GM12878 (cell line): Measurements from ENCODE around the gene CST8. TPM values are rescaled to one million over a fixed set of nuclear protein-coding genes. Genes with fewer than 3 reads are reported as not detected.
A peak's percentile ranks its signal among the peaks of the same experiment; 100 is the strongest.

Source experiments
- ATAC-seq: fragments of 200-7000 bp; cut with Tn5 transposase; 3 replicates; pipeline ENCODE4 v1.9.1; 2020; ENCODE audit warnings: mild to moderate bottlenecking, moderate library complexity
- BruUV-seq: library from RNA; stranded (reverse); fragments of 400-500 nt; replicated peaks from 2 replicates; lab custom pipeline; 2021; lab: Mats Ljungman, UMichigan
- CTCF ChIA-PET: fragments of 300-600 bp; sonication (Branson Sonifier 250); formaldehyde crosslinking; extraction: SDS; loops from one replicate; lab custom pipeline; 2021; ENCODE audit warnings: inconsistent platforms; lab: Yijun Ruan, JAX
- POLR2A ChIA-PET: fragments of 350-600 bp; formaldehyde crosslinking; extraction: SDS; loops from one replicate; lab custom pipeline; 2021; ENCODE audit warnings: inconsistent platforms; lab: Charles Lee
- RAD21 ChIA-PET: fragments of 300-600 bp; sonication (Branson Sonifier 250); formaldehyde crosslinking; loops from one replicate; lab custom pipeline; 2023; ENCODE audit warnings: antibody characterized with exemption; ENCODE audit not compliant: unreplicated experiment; lab: Charles Lee
- SMC1A ChIA-PET: fragments of 300-600 bp; sonication (Branson Sonifier 250); formaldehyde crosslinking; loops from one replicate; lab custom pipeline; 2023; ENCODE audit not compliant: unreplicated experiment, uncharacterized antibody; lab: Charles Lee
- DNase-seq: peaks from one replicate; pipeline ENCODE4 v3.0.0-alpha.2; 2011; ENCODE audit warnings: low read depth, low spot score
- FAIRE-seq: peaks from 3 replicates; lab custom pipeline; 2011; peaks lifted over from hg19 to GRCh38; lab: Jason Lieb, UNC
- H2AFZ ChIP-seq: 2 replicates; pipeline ENCODE4 v1.6.0; 2011; ENCODE audit warnings: low read depth, low read length, control low read depth; ENCODE audit not compliant: control insufficient read depth
- H3K27ac ChIP-seq: 2 replicates; pipeline ENCODE4 v1.5.1; 2011; ENCODE audit warnings: control low read depth; ENCODE audit not compliant: control insufficient read depth, insufficient read depth
- H3K27me3 ChIP-seq, 2 experiments: replicated peaks in 1 of 2; 2 replicates each; pipeline versions ENCODE4 v1.6.0 to v1.6.1; 2011; ENCODE audit warnings: low read length in 1 of 2; ENCODE audit not compliant: control insufficient read depth in 2 of 2, insufficient read depth in 2 of 2
- H3K36me3 ChIP-seq, 2 experiments: 2 replicates each; pipeline ENCODE4 v1.5.1; 2011; ENCODE audit warnings: low read length in 1 of 2; ENCODE audit not compliant: control insufficient read depth in 2 of 2, insufficient read depth in 2 of 2
- H3K4me1 ChIP-seq: 2 replicates; pipeline ENCODE4 v1.6.1; 2011; ENCODE audit warnings: mild to moderate bottlenecking, low read length, moderate library complexity, mixed read lengths; ENCODE audit not compliant: control insufficient read depth, insufficient read depth
- H3K4me2 ChIP-seq: 2 replicates; pipeline ENCODE4 v1.6.0; 2011; ENCODE audit warnings: control low read depth; ENCODE audit not compliant: control insufficient read depth, insufficient read depth
- H3K4me3 ChIP-seq: fragments of 200-600 bp; sonication (generic); 2 replicates; pipeline ENCODE4 v1.5.1; 2016
- H3K79me2 ChIP-seq: 2 replicates; pipeline ENCODE4 v1.6.0; 2011; ENCODE audit warnings: low read length; ENCODE audit not compliant: control insufficient read depth, insufficient read depth
- H3K9ac ChIP-seq: 2 replicates; pipeline ENCODE4 v1.8.0; 2011; ENCODE audit warnings: low read length, control low read depth, mixed read lengths; ENCODE audit not compliant: control insufficient read depth, insufficient read depth
- H3K9me3 ChIP-seq: replicated peaks from 3 replicates; pipeline ENCODE4 v1.5.1; 2011; ENCODE audit warnings: mild to moderate bottlenecking, low read length; ENCODE audit not compliant: control insufficient read depth, insufficient read depth
- H4K20me1 ChIP-seq: 2 replicates; pipeline ENCODE4 v1.6.0; 2011; ENCODE audit not compliant: control insufficient read depth, insufficient read depth
- WGBS: methylation state at CpG from one replicate; pipeline ENCODE4 v1.1.6; 2016; ENCODE audit warnings: low lambda C conversion rate; ENCODE audit not compliant: insufficient replicate concordance, insufficient coverage; ENCODE audit errors: missing lambda C conversion rate; 5-methylcytosine and 5-hydroxymethylcytosine counted together
- in situ Hi-C: fragments of 300-500 bp; cut with MboI; formaldehyde crosslinking; loops from 9 replicates; pipeline ENCODE4 v1.14.3; 2018; ENCODE audit warnings: mixed read lengths
- intact Hi-C: fragments of 100-400 bp; cut with micrococcal nuclease; formaldehyde crosslinking; loops from one replicate; pipeline ENCODE4 v1.14.2; 2022; ENCODE audit not compliant: unreplicated experiment
- polyA plus RNA-seq, 11 experiments: library from polyadenylated mRNA; depleted of rRNA in 4 of 11; unstranded in 6 of 11; stranded (reverse) in 5 of 11; fragments of >200 nt; fragmentation: Nextera tagmentation in 4 of 11; fragmentation: Illumina TruSeq in 1 of 11; extraction: Ambion mirVana in 4 of 11; extraction: Trizol in 1 of 11; gene quantifications; 1 replicate in 1 of 11; 2 replicates in 10 of 11; pipeline versions ENCODE4 v1.2.1 to v1.2.3, GENCODE V29; 2011 to 2016; ENCODE audit warnings: inconsistent platforms in 2 of 11, missing spikeins in 2 of 11, low read depth in 1 of 11
- total RNA-seq, 4 experiments: library from RNA; depleted of rRNA in 3 of 4; stranded (reverse); fragments of >200 nt in 3 of 4; fragmentation: Illumina TruSeq in 1 of 4; extraction: Trizol in 1 of 4; gene quantifications; 2 replicates each; pipeline versions ENCODE4 v1.2.1 to v1.2.3, GENCODE V29; 2013 to 2021
- TF ChIP-seq, protein P1 (sequence below), 3 experiments: IDR thresholded peaks in 2 of 3; conservative IDR thresholded peaks in 1 of 3; 2 replicates each; pipeline ENCODE4 v1.5.1; 2011; ENCODE audit warnings: low read depth in 3 of 3, low read length in 3 of 3, mild to moderate bottlenecking in 3 of 3, control low read depth in 2 of 3, moderate library complexity in 2 of 3, inconsistent platforms in 1 of 3, mixed read lengths in 1 of 3; ENCODE audit not compliant: control insufficient read depth in 2 of 3, insufficient read depth in 1 of 3; ENCODE audit errors: extremely low read depth in 1 of 3
- TF ChIP-seq, protein P2 (sequence below): fragments of 450-650 bp; IDR thresholded peaks from 2 replicates; pipeline ENCODE4 v1.6.1; 2017; ENCODE audit warnings: antibody characterized with exemption, mild to moderate bottlenecking, moderate library complexity

The CST8 gene
- total and polyA plus RNA-seq, 10 of the 15 experiments (the other 5 are each of a cell fraction or from before 2014, with no cell fraction given) = not detected

GRCh38 chr20:23526850-23527249 is 35.9 kb downstream of the CST8 start:
- Histone ChIP-seq H3K4me3 (no peak overlapping the region), H3K9me3 (peaks cover 4% of the 10 kb centered on the region; the same call in 2 of the 3 replicates), H3K4me2 (no peak overlapping the region), H3K79me2 (no peaks in the 10 kb centered on the region), H3K27me3 (no peaks in the 10 kb centered on the region; a peak in 2 of 4 replicates), H4K20me1 (no peaks in the 10 kb centered on the region), H3K36me3 (no peaks in the 10 kb centered on the region), H3K9ac (no peak overlapping the region), H3K27ac (no peak overlapping the region), H2AFZ (no peak overlapping the region), H3K4me1 (peaks cover 8% of the 10 kb centered on the region)
- no TSS peak for BruUV-seq
- FAIRE-seq (no peak), DNase-seq (no peak), ATAC-seq (no peak)
- in situ Hi-C loops (no loop called here), intact Hi-C loops (no loop called here)
- TF ChIP-seq, protein P1, sequence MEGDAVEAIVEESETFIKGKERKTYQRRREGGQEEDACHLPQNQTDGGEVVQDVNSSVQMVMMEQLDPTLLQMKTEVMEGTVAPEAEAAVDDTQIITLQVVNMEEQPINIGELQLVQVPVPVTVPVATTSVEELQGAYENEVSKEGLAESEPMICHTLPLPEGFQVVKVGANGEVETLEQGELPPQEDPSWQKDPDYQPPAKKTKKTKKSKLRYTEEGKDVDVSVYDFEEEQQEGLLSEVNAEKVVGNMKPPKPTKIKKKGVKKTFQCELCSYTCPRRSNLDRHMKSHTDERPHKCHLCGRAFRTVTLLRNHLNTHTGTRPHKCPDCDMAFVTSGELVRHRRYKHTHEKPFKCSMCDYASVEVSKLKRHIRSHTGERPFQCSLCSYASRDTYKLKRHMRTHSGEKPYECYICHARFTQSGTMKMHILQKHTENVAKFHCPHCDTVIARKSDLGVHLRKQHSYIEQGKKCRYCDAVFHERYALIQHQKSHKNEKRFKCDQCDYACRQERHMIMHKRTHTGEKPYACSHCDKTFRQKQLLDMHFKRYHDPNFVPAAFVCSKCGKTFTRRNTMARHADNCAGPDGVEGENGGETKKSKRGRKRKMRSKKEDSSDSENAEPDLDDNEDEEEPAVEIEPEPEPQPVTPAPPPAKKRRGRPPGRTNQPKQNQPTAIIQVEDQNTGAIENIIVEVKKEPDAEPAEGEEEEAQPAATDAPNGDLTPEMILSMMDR (IDR thresholded peaks at IDR 0.05 in 2 of 3, conservative IDR thresholded peaks at IDR 0.05 in 1 of 3; ENCODE audit: control insufficient read depth in 2 of 3, extremely low read depth in 1 of 3, insufficient read depth in 1 of 3, low read depth in 3 of 3, low read length in 3 of 3) = peak in 1 of 3 experiments; percentile 34; a peak in 2 of 6 replicates
- TF ChIP-seq, protein P2, sequence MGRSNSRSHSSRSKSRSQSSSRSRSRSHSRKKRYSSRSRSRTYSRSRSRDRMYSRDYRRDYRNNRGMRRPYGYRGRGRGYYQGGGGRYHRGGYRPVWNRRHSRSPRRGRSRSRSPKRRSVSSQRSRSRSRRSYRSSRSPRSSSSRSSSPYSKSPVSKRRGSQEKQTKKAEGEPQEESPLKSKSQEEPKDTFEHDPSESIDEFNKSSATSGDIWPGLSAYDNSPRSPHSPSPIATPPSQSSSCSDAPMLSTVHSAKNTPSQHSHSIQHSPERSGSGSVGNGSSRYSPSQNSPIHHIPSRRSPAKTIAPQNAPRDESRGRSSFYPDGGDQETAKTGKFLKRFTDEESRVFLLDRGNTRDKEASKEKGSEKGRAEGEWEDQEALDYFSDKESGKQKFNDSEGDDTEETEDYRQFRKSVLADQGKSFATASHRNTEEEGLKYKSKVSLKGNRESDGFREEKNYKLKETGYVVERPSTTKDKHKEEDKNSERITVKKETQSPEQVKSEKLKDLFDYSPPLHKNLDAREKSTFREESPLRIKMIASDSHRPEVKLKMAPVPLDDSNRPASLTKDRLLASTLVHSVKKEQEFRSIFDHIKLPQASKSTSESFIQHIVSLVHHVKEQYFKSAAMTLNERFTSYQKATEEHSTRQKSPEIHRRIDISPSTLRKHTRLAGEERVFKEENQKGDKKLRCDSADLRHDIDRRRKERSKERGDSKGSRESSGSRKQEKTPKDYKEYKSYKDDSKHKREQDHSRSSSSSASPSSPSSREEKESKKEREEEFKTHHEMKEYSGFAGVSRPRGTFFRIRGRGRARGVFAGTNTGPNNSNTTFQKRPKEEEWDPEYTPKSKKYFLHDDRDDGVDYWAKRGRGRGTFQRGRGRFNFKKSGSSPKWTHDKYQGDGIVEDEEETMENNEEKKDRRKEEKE = no peak
- CTCF ChIA-PET = no interaction called here
- WGBS = 89% methylated on average over 1 of the region's 1 CpG
- SMC1A ChIA-PET = no interaction called here
- RAD21 ChIA-PET = no interaction called here
- POLR2A ChIA-PET = no interaction called here
